ENCODE data around the gene PDZK1IP1.

GRCh38 chr1:47181955-47182675 is 7.7 kb downstream of the PDZK1IP1 start:
- TF ChIP-seq, protein P1, sequence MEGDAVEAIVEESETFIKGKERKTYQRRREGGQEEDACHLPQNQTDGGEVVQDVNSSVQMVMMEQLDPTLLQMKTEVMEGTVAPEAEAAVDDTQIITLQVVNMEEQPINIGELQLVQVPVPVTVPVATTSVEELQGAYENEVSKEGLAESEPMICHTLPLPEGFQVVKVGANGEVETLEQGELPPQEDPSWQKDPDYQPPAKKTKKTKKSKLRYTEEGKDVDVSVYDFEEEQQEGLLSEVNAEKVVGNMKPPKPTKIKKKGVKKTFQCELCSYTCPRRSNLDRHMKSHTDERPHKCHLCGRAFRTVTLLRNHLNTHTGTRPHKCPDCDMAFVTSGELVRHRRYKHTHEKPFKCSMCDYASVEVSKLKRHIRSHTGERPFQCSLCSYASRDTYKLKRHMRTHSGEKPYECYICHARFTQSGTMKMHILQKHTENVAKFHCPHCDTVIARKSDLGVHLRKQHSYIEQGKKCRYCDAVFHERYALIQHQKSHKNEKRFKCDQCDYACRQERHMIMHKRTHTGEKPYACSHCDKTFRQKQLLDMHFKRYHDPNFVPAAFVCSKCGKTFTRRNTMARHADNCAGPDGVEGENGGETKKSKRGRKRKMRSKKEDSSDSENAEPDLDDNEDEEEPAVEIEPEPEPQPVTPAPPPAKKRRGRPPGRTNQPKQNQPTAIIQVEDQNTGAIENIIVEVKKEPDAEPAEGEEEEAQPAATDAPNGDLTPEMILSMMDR (IDR thresholded peaks at IDR 0.05; ENCODE audit: low read length), result no peak
- TF ChIP-seq EZH2 (optimal IDR thresholded peaks at IDR 0.05; ENCODE audit: low read depth, low read length) (no peak), EZH2phosphoT487 (IDR thresholded peaks at IDR 0.05; ENCODE audit: low read length) (no peak)
